IPS-18a (cell line): ENCODE measurements around the gene MTRF1.
A peak's percentile ranks its signal among the peaks of the same experiment; 100 is the strongest.

Experiments
- H3K27ac ChIP-seq: one replicate; pipeline ENCODE4 v1.5.1; 2013; ENCODE audit warnings: low read length
- H3K27me3 ChIP-seq: one replicate; pipeline ENCODE4 v1.6.1; 2013; ENCODE audit warnings: mild to moderate bottlenecking, low read length; ENCODE audit not compliant: control insufficient read depth, insufficient read depth
- H3K36me3 ChIP-seq: one replicate; pipeline ENCODE4 v1.6.1; 2013; ENCODE audit warnings: low read depth, low read length; ENCODE audit not compliant: control insufficient read depth
- H3K4me1 ChIP-seq: one replicate; pipeline ENCODE4 v1.6.1; 2013; ENCODE audit warnings: low read depth, low read length; ENCODE audit not compliant: control insufficient read depth
- H3K4me3 ChIP-seq: one replicate; pipeline ENCODE4 v1.5.1; 2013; ENCODE audit warnings: low read length
- H3K9ac ChIP-seq: one replicate; pipeline ENCODE4 v1.6.1; 2013; ENCODE audit warnings: mild to moderate bottlenecking, low read length, moderate library complexity
- H3K9me3 ChIP-seq: one replicate; pipeline ENCODE4 v1.6.1; 2013; ENCODE audit warnings: low read depth, low read length; ENCODE audit not compliant: control insufficient read depth

Gene MTRF1

GRCh38 chr13:41236369-41236768 lies 27.0 kb downstream of the MTRF1 start:
- no peaks in the 10 kb centered on the region for H3K4me1 ChIP-seq

DNA sequence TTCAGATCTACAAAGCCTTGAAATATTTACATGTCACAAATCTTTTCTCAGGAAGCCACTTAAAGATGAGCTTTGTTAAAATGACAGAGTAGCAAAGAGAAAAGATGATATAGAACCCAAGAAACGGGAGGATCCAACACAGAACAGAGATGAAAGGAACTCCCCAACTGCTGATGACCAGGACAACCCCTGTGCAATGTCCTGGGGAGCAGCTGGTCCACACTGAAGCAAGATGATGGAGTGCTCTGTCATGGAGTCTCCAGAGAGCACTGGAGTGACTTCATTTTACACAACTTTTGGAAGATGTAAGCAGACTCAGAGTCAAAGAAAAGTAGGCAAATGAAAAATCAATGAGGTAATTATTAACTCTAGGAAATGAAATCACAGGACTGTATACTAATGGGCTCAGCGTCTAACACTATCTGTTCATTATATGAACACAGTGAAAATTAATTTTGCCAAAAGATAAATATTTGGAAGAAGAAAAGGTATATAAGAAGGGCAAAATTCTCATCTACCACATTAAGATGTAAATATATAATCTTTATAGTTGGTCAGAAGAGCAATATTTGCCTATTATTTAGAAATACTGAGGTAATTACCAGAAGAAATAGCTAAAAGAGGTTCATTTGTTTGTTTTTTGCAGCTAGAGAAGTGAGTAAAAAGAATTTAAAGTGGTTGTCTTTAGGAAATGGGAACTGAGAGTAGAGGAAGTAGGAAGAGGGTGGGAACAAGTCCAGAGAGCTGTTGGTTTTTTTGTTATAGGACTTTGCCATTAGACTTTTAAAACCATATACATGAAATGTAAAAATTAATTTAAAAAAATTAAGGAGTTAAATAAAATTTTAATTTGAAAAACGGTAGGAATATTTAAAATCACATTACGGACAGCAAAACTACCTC lies 30.5 kb downstream of the MTRF1 start:
- H3K4me3 ChIP-seq, result no peak overlapping the region
- H3K27ac ChIP-seq, result no peak overlapping the region
- H3K9me3 ChIP-seq, result no peaks in the 10 kb centered on the region
- no peaks in the 10 kb centered on the region for H3K27me3 ChIP-seq
- H3K4me1 ChIP-seq, result no peaks in the 10 kb centered on the region
- peaks cover 4% of the 10 kb centered on the region for H3K36me3 ChIP-seq
- no peak overlapping the region for H3K9ac ChIP-seq

More at GRCh38 chr13:41236369-41236768, 27.0 kb downstream of the MTRF1 start:
- Histone ChIP-seq H3K36me3 (no peaks in the 10 kb centered on the region), H3K27ac (no peak overlapping the region), H3K4me3 (no peak overlapping the region), H3K9me3 (no peaks in the 10 kb centered on the region), H3K9ac (no peak overlapping the region), H3K27me3 (no peaks in the 10 kb centered on the region)

GRCh38 chr13:41231786-41232185 lies 31.6 kb downstream of the MTRF1 start:
- Histone ChIP-seq H3K27ac (no peak overlapping the region), H3K36me3 (peaks cover 4% of the 10 kb centered on the region), H3K9me3 (no peaks in the 10 kb centered on the region), H3K4me3 (no peak overlapping the region), H3K27me3 (no peaks in the 10 kb centered on the region), H3K4me1 (no peaks in the 10 kb centered on the region), H3K9ac (no peak overlapping the region)

DNA sequence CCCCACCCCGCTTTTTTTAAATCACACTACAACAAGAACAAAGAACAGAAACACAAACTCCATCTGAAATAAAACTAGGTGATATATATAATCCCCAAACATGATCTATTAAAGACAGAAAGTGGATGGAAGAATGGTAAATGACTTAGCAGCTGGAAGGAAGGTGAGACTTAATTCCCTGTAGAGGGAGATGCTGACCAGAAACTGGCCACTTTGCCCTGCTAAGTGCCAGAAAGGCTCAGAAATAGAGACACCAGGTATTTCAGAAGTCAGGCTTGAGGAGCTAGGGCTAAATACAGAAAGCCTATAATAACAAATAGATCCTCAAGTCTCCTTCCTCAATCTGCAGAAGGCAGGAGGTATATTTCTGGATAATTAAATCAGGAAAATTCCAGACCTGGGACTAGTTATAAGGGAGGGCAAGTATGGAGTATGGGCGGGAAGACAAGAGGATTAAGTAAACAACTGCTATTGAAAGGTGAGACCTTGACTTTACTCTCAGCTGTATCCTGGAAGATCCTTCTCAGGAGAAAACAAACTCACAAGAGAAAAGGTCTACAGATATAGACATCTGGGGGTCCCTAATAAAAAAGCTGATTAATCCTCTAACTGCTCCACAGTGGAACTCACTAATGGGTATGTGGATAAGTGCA lies 32.2 kb downstream of the MTRF1 start:
- H3K36me3 ChIP-seq, result peaks cover 4% of the 10 kb centered on the region
- no peak overlapping the region for H3K4me3 ChIP-seq
- H3K9ac ChIP-seq, result no peak overlapping the region

DNA sequence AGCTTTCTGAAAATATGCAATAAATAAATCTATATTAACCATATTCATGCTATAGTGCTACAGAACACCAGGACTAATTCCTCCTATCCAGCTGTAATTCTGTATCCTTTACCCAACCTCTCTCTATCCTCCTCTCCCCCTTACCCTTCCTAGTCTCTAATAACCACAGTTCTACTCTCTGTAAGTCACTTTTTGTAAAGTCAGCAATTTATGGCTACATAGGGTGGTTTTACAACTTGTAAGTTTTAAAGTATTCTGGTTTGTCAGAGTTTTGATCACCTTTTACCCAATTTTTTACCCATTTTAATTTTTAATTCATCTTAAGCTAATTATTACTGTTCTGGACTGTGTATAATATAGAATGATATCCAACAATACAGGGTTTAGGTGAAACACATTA lies 34.0 kb downstream of the MTRF1 start:
- Histone ChIP-seq H3K9ac (no peak overlapping the region), H3K27ac (no peak overlapping the region), H3K36me3 (peaks cover 4% of the 10 kb centered on the region), H3K4me1 (no peaks in the 10 kb centered on the region), H3K27me3 (no peaks in the 10 kb centered on the region), H3K9me3 (no peaks in the 10 kb centered on the region), H3K4me3 (no peak overlapping the region)

More for the DNA sequence above, 32.2 kb downstream of the MTRF1 start:
- Histone ChIP-seq H3K27me3 (no peaks in the 10 kb centered on the region), H3K27ac (no peak overlapping the region), H3K4me1 (no peaks in the 10 kb centered on the region), H3K9me3 (no peaks in the 10 kb centered on the region)

DNA sequence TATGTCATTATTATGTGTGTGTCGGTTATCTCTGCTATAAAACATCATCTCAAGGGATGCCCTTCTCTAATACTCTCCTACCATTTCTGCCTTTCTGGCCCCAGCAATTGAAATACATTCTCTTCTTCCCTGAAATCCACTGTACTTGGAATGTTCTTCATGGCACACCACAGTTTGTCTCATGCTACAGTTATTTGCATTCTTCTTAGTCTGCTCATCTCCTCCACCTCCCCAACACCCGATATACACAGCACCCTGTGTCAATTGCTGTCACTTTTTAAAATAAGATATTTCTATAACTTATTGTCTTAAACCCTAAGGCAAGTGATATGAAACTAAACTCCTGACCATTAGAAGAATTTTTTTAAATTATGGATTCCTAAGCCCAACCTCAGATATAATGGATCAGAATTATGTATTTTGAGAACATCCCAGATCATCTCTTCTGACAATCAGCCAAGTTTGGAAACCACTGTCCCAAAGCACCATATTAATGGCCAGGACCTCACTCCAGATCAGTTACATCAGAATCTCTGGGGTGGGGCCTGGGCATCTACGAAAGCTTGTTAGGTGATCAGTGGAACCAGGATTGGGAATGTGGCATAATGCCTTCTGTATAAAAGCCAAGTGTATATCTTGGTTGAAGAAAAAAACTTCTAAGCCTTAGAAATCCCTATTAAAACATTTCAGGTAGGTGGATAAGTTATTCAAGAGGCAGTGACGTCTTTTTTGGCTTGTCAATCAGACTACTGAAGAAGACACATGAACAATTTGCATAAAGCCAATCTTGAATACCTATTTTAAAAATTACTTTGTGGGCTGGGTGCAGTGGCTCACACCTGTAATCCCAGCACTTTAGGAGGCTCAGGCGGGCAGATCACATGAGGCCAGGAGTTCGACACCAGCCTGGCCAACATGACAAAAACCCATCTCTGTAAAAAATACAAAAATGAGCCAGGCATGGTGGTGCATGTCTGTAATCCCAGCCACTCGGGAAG lies 39.0 kb downstream of the MTRF1 start:
- Histone ChIP-seq H3K36me3 (no peaks in the 10 kb centered on the region), H3K4me1 (no peaks in the 10 kb centered on the region), H3K9me3 (no peaks in the 10 kb centered on the region), H3K27me3 (no peaks in the 10 kb centered on the region), H3K27ac (no peak overlapping the region), H3K4me3 (no peak overlapping the region), H3K9ac (no peak overlapping the region)

DNA sequence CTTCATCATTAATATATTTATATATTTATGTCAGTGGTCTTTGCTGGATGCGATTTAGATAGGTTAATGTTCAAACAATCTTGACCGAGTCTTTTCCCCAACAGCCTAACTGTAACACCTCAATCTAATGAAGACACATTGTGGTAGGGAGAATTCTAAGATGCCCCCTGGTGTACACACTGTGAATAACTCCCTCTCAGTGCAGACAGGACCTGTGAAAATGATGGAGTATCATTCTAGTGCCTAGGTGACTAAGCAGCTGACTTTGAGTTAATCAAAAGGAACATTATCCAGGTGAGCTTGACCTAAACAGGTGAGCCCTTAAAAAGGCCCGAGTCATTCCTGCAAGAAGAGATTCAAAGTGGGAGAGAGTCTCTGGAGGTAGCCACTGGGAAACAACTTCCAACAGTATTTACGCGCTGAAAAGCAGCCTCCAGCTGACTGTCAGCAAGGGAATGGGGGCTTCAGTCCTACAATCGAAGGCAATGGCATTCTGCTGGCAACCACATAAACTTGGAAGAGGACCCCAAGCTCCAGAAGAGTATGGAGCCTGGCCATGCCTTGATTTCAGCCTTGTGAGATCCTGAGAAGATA lies 41.0 kb downstream of the MTRF1 start:
- Histone ChIP-seq H3K4me1 (no peaks in the 10 kb centered on the region), H3K36me3 (no peaks in the 10 kb centered on the region), H3K9me3 (no peaks in the 10 kb centered on the region), H3K4me3 (no peak overlapping the region), H3K27me3 (no peaks in the 10 kb centered on the region), H3K27ac (peak overlapping the region; percentile 30), H3K9ac (no peak overlapping the region)

DNA sequence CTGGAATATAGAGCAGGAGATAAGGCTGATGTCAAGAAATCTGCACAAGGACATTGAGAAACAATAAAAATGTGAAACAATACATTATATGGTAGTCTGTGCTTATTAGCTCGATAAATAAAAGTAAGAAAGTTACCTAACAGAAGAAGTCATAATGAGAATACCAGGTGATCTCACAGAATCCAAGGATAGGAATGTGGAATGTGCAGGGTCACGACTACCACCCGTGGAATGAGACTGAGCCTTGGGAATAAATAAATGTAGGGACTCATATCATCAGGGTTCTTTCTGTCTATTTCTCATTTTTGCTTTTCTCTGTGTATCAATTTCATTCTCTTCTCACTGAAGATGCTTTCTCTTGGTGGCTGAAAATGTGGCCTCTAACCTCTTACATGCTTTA lies 43.0 kb downstream of the MTRF1 start:
- Histone ChIP-seq H3K27ac (no peak overlapping the region), H3K9ac (no peak overlapping the region)

GRCh38 chr13:41216160-41216559 lies 47.2 kb downstream of the MTRF1 start:
- Histone ChIP-seq H3K27me3 (no peaks in the 10 kb centered on the region), H3K4me1 (no peaks in the 10 kb centered on the region), H3K9ac (no peak overlapping the region), H3K4me3 (no peak overlapping the region), H3K36me3 (no peaks in the 10 kb centered on the region), H3K27ac (no peak overlapping the region), H3K9me3 (peaks cover 5% of the 10 kb centered on the region)

More for the DNA sequence above, 43.0 kb downstream of the MTRF1 start:
- no peaks in the 10 kb centered on the region for H3K4me1 ChIP-seq
- H3K4me3 ChIP-seq, result no peak overlapping the region
- H3K36me3 ChIP-seq, result no peaks in the 10 kb centered on the region
- H3K9me3 ChIP-seq, result no peaks in the 10 kb centered on the region
- H3K27me3 ChIP-seq, result no peaks in the 10 kb centered on the region

DNA sequence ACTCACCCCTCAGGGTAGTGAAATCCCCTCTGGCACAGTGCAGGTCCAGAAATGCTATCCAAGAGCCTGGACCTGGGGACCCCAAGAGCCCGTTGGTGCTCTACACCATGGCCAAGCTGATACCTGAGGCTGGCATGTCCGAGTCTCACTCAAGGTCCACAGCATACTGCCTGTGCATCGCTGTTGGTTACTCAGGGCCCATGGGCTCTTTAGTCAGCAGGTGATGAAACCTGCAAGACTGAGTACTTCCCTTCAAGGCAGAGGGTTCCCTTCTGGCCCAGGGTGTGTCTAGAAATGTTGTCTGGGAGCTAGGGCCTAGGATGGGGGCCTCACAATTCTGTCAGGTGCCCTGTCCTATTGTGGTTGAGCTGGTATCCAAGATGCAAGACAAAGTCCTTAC lies 49.5 kb downstream of the MTRF1 start:
- H3K9me3 ChIP-seq, result peaks cover 20% of the 10 kb centered on the region
- H3K27me3 ChIP-seq, result no peaks in the 10 kb centered on the region

DNA sequence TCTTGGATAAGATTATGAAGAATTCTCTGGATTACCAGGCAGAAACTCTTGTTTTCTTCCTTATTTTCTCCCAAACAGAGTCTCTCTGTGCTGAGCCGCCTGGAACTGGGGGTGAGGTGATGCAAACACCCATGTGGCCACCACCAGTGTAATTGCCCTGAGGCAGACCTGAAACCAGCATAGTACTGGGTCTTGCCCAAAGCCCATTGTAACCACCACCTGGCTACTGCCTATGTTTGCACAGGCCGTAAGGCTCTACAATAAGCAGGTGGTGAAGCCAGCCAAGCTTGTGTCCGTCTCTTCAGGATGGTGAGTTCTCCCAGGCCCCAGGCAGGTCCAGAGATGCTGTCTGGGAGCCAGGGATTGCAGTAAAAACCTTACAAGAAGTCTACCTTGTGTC lies 50.1 kb downstream of the MTRF1 start:
- Histone ChIP-seq H3K36me3 (no peaks in the 10 kb centered on the region), H3K27ac (no peak overlapping the region), H3K4me3 (no peak overlapping the region), H3K9me3 (peaks cover 20% of the 10 kb centered on the region), H3K27me3 (no peaks in the 10 kb centered on the region), H3K9ac (no peak overlapping the region), H3K4me1 (no peaks in the 10 kb centered on the region)

More for the DNA sequence above, 49.5 kb downstream of the MTRF1 start:
- H3K27ac ChIP-seq, result no peak overlapping the region
- no peaks in the 10 kb centered on the region for H3K36me3 ChIP-seq
- no peak overlapping the region for H3K9ac ChIP-seq
- H3K4me1 ChIP-seq, result no peaks in the 10 kb centered on the region
- no peak overlapping the region for H3K4me3 ChIP-seq
